GM19455 (cell line): ENCODE data around the gene DOHH.

ENCODE experiments used
- ATAC-seq: cut with Tn5 transposase; IDR thresholded peaks from one replicate; pipeline ENCODE4 v1.9.1; 2021; ENCODE audit not compliant: unreplicated experiment

The DOHH gene, protein sequence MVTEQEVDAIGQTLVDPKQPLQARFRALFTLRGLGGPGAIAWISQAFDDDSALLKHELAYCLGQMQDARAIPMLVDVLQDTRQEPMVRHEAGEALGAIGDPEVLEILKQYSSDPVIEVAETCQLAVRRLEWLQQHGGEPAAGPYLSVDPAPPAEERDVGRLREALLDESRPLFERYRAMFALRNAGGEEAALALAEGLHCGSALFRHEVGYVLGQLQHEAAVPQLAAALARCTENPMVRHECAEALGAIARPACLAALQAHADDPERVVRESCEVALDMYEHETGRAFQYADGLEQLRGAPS

DNA sequence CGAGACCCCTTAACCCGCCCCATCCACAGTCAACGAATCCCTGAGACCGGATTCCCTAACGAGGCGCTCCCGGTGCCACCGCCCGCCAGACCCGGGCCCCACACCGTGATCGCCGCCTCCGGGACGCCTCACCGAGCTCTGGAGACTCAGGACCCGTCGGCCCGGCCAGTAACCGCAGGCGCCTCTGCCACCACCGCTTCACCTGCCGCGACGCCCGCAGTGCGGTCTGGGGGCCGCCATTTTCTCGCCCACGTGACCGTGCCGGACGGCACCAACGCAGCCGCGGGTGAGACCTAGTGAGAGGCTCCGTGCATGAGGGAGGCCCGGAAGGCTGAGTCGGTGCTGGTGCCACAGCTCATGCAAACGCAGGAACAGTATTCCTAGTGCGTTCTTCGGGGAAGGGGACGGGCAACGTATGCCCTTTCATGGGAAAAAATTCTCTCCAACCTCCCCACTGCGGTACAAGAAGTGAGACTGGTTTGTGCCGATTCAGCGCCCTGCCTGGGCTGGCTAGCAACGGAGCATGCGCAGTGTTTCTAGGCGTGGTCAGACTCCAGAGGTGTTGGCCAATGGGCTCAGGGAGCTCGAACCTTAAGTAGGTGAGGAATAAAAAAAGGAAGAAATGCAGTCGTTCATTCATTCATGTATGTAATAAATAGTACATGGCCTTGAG is at the start of gene DOHH:
Gene DOHH (minus strand): TSS at position 246 of the 673 bp plus-strand sequence. CDS start 3,860 bp downstream, outside the sequence.
- ATAC-seq, result peak; percentile 77

DNA sequence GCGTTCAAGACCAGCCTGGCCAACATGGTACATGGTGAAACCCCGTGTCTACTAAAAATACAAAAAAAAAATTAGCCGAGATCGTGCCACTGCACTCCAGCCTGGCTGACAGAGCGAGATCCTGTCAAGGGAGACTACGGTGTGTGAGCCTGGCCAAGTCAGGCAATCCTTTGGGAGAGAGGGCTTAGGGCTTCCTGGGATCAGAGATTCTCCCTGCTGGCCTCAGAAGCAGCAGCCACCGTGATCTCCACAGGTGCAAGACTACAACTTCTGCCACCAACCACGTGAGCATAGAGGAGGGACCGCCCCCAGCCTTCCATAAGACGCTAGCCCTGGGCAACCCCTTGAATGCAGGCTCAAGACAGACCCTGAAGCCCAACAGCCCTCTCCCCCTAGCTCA is 49.3 kb upstream of the DOHH start:
- no peak for ATAC-seq

DNA sequence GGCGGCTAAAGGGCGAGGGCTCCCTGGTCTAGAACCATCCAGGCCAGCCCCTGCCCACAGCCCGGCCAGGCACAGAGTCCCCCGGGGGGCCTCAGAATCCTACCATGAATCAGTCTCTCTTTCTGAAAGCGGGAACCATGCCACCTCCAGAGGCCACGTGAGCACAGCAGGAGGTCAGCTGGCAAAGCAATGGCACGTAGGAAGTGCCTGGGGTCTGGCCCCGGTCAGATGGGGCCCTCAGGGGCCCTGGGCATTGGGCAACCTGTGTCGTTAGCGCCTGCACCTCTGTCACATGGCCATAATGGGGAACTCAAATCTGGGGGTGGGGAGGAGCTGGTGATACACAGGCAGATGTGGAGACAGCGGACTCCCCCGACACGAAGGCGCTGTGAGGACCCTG is 48.1 kb upstream of the DOHH start:
- no peak for ATAC-seq

DNA sequence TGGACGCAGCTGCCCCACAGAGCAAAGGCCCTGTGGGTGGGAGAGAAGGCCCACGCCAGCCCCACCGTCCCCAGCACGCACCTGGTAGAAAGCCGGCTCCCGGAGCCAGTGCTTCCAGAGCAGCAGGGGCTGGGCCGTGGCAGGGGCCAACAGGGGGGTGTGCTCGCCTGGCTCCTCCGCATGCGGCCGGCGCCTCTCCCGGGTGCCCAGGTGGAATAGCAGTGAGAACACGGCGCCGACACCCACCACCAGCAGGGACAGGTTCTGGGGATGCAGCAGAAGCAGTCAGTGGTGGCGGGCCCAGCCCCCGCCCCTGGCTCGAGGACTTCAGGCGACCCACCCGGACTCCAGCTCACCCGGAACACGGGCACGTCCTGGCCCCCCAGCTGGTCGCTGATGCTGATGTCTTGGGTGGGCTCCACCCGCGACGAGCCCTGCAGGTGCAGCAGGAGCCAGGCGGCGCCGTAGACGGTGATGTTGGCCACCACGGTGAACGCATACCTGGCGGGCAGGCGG is 47.4 kb upstream of the DOHH start:
- ATAC-seq, result no peak

DNA sequence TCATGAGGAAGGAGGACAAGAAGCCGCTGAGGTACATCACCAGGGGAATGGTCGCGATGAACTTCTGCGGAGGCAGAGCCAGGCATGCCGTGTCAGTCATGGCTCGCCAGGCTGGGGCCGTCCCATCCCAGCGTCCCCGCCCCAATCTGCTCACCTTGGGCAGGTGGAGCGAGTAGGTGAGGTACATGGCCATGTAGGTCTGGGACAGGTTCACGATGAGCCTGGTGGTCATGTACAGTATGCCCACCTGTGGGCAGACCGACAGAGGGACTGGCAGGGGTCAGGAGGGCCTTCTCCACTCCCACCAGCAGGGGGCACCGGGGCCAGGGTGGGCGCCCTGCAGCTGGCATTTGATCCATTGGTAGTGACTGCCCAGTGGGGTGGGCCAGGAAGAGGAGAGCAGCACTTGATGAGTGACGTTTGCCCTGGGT is 46.8 kb upstream of the DOHH start:
- no peak for ATAC-seq

DNA sequence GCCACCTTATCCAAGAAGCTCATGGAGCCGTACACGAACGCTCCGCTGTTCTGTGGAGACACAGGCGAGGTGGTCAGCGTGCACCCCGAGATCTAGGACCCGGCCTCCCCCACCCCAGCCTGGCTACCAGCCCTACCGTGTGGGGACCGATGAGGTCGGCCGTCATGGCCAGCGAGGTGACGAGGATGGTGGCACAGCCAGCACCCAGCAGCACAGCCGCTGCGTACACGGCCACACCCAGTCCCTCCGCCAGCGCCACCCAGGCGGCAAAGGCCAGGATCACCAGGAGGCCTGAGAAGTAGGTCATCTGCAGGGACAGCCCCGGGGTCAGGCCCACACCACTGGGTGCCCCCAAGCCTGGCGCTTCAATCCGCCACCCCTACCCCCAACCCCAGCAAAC is 45.6 kb upstream of the DOHH start:
- ATAC-seq, result no peak

DNA sequence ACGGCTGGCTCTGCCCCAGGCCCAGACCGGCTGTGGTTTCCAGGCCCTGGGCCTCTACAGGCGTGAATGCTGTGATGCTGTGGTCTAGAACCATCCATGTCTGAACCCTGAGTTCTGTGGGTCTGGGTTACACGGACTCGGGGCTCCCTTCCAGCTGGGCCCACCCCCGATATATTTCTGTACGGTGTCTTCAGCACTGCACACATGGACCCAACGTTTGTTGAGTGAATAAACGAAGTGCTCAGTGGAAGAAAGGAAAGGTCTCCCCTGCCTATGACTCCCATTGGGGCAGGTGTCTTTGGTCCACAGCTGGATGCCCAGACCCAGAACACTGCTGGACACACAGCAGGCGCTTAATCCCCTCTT is 45.2 kb upstream of the DOHH start:
- no peak for ATAC-seq

DNA sequence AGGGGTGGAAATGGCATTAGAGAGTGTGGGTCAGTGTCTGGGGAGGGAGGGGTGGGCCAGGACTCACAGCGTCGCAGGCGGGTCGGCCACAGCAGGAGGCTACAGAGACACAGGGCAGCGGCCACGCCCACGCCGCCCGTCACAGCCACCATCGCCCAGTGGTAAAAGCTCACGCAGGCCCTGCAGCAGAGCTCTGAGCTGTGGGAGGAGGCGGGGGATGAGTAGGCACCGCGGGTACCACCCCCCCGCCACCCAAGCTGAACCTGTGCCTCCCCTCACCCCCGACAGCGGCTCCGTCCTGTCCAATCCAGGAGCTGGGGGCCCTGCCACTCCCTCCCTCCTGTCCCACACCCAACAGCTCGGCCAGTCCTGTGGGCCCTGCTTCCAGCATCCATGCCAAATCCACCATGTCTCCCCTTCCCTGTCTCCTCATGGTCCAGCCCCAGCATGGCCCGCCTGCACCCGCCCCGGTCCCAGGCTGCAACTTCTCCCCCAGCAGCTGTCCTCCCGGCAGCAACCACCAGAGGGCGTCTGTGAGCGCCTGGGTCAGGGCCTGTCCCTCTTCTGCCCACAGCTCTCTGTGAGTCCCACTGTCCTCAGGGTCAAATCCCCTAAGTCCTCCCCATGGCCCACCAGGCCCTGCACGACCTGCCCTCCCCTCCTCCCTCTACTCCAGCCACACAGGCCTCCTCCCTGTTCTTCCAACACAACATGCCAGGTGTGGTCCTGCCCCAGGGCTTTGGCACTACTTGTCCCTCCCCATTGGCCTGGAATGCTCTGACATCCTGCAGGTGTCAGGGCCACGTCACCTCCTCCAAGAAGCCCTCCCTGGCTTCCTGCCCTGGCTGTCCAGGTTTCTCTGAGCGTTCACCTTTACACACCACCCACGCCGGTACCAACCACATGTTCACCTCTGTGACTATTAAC is 44.5 kb upstream of the DOHH start:
- ATAC-seq, result no peak

DNA sequence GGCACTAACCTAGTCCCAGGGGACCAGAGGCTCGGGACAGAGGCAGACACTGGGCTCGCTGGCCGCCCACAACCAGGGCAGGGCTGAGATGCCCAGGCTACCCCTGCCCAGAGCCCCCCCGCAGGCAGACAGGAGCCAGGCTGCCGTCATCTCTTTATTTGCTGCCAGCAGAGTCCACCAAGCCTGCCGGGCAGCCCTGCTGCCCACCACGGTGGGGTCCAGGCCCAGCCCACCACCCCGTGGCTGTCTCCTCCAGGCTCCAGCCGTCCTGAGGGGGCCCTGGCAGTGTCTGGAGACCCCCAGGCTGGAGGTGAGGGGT is 43.5 kb upstream of the DOHH start:
- no peak for ATAC-seq

DNA sequence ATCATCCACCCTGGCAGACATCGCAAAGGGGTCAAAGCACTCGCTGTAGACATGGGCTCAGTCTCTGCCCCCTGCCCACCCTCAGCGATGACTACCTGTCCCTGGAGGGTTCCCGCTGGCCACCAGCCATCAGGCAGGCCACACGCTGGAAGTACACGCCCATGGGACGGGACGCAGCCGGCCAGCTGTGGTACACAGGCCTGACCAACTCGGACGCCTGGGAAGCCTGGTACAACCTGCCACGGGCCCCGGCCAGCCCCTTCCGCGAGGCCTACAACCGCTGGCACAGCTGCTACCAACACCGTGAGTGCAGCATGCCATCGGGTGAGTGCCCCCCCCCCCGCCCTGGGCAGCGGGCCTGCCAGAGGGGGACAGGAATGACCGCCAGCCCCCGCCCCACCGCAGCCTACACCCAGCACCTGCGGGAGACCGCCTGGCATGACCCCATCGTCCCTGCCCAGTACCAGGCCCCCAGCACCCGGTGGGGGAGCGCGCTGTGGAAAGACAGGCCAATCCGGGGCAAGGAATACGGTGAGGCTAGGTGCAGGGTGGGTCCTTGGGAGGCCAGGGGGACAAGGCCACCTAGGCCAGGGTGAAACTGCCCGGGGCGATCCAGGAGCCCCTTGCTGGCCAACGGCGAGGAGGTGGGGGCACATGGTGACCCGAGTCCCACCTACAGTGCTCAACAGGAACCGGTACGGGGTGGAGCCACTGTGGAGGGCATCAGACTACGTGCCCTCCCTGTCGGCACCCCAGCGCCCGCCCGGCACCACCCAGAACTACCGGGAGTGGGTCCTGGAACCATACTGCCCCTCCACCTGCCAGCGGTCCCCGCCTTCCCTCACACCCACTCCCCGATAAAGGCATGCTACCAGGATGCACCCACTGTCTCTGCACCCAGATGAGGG is 42.9 kb upstream of the DOHH start:
- no peak for ATAC-seq

DNA sequence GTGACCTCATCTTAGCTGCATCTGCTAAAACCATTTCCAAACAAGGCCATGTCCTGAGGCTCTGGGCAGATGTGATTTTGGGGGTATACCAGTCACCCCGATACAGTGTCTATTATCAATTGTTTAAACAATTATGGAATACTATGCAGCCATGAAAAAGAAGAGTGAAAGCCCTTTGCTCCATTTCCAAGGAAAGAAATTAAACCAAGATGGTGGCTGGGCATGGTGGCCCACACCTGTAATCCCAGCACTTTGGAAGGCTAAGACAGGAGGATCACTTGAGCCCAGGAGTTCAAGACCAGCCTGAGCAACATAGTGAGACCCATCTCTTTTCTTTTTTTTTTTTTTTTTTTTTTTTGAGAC is 39.3 kb upstream of the DOHH start:
- ATAC-seq, result no peak

DNA sequence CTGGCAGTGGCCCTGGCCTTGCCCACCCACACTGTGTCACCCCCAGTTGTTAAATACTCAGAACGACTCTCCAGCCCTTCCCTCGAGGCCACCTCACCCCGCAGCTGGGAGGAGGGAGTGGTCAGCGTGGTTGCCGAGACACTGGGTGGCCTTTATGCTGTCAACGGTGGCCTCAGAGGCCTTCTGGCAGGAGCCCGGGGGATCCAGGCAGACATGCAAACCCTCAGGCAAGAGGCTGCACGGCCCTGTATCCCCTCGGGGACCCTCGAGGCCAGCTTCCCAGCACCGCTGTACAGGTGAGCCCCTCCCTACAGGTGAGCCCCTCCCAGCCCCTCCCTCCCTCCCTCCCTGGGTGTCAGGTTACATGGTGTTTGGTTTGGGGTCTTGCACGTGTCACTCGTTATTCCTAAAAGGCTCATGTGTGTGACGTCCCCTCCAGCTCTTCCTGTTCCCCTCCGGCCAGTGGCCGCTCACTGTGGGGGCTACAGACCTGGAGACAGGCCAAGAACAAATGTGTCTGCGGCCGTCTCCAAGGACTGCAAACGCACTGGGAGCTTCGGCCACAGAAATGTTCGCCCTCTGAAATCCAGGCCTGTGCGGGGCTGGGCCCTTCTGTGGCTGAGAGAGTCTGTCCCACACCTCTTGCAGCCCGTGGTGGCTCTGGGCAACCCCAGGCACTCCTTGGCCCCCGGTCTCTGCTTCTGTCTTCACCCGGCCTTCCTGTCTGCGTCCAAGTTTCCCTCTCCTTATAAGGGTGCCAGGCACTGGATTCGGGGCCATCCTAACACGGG is 38.7 kb upstream of the DOHH start, which contains the start of gene TEKTIP1:
Gene TEKTIP1 (plus strand): TSS at position 210 of the 791 bp plus-strand sequence. CDS start 4 bp downstream, at position 214.
- no peak for ATAC-seq

DNA sequence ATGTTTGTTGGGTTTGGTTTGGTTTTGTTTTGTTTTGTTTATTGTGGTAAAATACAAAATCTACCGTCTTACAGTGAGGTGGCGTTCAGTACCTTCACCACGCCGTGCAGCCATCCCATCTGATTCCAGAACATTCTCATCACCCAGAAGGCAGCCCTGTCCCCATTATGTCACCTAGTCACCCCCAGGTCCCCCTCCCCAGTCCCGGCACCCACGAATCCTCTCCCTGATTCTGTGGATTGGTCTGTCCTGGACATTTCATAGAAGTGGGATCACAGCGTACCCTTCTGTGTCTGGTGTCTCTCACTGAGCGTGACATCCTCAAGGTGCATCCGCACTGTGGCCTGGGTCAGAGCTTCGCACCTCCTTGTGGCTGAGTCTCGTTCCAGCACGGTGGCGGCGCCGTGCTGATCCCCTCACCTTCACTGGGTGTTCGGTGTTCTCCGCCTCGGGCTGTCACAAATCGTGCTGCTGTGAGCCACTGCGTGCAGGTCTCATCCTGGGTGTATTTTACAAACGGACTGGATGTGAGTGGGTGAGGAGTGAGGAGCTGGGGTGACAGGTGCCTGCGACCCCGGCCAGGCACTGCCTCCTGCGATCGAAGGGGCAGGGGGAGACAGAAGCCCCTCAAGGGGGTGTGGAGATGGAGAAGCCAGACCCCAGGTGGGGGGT is 37.9 kb upstream of the DOHH start:
- ATAC-seq, result no peak

DNA sequence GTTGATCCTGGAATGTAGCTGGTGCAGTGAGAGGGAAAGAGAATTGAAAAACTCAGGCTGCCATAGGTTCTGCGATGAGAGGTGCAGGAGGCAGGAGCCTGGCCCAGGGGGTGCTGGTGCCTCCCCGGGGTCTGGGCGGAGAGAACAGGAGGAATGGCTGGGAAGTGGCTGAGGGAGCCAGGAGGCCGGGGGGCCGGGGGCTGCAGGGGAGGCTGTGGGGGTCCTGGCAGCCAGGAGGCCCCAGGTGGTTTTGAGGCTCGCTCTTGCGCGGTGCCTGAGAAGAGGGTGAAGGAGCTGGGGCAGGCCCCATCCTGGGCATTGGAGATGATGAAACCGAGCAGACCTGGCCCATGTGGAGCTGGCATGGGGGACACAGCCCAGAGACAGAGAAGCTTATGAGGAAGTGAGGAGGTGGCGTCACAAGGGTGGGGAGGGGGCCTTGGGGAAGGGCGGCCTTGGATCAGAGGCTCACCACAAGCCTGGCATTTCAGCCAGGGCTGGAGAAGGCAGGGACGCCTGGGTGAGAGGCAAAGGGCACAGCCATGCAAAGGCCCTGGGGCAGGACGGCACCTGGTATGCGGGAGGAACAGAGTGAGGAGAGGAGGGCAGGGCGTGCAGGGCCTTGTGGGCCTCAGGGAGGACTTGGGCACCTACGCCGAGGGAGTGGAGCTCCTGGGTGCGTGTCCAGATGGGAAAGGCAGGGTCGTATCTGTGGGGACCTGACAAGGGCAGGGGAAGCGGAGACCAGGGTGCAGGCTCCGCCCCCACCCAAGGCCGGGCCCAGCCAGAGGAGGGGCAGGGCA is 37.2 kb upstream of the DOHH start:
- no peak for ATAC-seq

DNA sequence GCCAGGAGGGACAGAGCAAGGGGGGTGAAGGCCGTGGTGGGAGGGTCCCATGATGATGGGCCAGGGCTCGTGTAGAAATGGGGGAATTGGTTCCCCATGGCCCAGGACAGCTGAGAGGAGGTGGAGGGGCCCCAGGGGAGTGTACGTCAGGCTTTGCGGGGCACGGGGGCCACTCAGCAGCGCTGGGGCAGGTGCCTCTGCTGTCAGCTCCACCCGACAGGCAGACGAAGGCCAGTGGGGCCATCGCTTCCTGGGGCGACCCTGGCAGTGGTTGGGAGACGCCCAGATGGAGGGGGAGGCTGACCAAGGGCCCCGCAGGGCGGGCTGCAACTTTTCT is 36.6 kb upstream of the DOHH start:
- no peak for ATAC-seq

DNA sequence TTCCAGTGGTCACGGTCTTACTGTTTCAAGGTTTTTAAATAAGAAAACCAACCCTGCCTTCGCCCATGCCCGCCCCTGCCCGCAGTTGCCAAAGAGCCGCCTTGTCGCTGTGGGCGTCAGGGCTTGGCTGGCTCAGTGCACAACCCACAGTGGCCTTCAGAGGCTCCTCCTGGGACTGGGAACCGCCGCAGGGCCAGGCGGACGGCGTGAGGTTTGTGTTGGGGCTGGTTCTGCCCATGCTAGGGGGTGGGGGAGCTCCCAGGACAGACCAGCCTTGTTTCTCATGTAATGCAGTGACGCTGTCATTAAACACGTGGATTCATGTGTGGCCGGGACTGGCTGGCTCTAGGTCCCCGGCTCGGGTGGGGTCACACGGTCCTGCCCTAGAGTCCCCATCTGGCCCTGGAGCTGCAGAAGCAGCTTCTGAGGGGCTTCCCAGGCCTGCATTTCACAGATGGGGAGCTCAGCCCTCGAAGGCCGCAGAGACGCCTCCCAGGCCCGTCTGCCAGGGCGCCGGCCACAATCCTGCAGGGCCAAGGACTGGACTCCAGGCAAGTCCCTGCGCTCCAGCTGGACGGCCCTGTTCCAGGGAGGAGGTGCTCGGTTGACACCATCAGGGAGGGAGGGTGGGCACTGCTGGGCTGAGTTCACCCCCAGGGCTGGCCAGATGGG is 36.1 kb upstream of the DOHH start:
- ATAC-seq, result no peak

DNA sequence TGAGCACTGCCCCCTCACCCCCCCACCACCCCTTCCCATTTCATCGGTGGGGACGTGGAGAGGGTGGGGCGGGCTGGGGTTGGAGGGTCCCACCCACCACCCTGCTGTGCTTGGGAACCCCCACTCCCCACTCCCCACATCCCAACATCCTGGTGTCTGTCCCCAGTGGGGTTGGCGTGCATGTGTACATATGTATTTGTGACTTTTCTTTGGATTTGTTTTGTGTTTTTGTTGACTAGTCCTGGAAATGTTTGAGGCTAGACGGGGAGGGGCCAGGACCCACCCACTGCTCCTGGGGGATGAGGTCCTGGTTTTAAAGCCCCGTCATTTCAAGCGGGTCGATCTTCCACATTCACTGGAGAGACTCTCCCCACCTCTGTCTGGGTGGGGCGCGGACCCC is 35.5 kb upstream of the DOHH start:
- ATAC-seq, result no peak

DNA sequence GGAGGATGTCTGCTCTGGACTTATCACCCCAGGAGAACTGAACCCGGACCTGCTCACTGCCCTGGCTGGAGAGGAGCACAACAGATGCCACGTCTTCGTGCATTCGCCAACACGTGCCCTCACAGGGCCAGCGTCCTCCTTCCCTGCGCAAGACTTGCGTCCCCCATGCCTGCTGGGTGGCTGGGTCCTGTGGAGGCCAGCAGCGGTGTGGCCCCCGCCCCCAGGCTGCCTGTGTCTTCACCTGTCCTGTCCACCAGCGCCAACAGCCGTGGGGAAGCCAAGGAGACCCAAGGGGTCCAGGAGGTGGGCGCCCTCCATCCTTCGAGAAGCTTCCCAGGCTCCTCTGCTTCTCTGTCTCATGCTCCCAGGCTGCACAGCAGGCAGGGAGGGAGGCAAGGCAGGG is 35.1 kb upstream of the DOHH start:
- no peak for ATAC-seq
